SW 1271 (cell line): ENCODE measurements around the gene BMX.

Experiments
- DNase-seq, 2 experiments: peaks; one replicate each; lab custom pipeline; 2025; lab: John Stamatoyannopoulos, UW

BMX gene

GRCh38 chrX:15570145-15570544 lies 69.5 kb downstream of the BMX start:
- DNase-seq = no peak

DNA sequence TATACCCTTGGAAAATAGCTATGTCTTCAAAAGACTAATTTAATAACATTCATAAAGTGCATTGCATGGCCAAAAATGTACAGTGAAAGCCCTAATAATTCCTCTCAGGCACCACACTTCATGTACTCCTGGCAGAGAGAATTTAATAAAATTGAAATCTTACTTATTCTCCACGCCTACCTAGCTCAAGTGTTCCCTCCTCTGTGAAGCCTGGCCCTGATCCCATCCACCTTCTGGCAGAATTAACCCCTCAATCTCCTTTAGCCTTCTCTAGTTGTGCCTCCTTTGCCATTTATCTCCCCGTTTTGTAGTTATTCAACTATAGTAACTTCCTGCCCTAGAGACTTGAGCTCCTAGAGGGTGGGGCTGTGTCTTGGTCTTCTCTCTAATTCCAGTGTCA lies 73.4 kb downstream of the BMX start:
- DNase-seq = no peak

DNA sequence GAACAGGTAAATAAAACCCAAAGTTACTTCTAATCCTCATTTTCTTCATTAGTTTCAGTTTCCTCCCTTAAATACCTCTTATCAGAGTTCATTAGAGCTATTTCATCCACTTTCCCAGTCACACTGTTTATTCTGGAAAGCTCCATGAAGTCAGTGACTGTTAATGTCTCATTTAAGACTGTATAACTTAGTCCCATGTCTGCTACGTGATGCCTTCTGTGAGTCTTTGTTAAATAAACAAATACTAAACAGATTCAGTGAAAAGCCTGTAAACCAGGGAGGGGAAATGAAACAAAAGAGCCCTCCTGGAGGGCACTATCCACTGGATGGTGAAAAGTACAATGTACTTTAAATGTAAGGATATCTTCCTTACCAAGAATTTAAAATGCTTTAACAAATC lies 75.4 kb downstream of the BMX start:
- DNase-seq = no peak

- DNase-seq = no peak
Measured at GRCh38 chrX:15579778-15580747, 79.5 kb downstream of the BMX start.

GRCh38 chrX:15594371-15594770 lies 93.8 kb downstream of the BMX start:
- no peak for DNase-seq

- no peak for DNase-seq
Measured at GRCh38 chrX:15598026-15598425, 97.4 kb downstream of the BMX start.

DNA sequence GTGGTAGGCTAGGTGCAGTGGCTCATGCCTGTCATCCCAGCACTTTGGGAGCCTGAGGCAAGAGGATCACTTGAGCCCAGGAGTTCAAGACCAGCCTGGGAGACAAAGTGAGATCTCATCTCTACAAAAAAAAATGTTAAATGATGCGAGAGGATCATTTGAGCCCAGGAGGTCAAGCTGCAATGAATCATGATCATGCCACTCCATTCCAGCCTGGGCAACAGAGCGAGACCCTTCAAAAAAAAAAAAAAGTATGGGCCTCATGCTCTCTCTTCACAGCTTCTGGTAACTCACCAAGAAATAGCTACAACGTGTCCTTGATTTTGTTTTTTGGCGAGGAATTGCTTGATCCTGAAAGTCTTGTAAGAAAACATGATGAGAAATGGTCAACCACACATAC lies 98.9 kb downstream of the BMX start:
- no peak for DNase-seq

DNA sequence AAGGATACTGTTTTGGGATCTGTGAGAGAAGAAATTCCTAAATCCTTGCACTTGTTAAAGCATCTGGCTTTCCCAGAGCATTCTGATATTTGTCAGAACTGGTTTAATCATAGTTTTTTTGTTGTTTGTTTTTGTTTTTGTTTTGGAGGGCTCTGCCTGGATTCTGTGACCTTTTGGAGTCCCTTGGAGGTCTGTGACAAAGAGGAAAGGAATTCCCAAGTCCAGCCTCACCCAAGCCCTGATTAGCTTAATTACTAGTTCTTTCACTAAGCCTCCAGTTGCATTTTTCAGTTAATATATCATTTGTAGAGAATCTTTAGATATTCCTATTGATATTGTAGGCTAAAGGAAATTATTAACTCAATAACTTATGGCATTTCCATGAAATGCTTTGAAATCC lies 99.4 kb downstream of the BMX start:
- DNase-seq = no peak

DNA sequence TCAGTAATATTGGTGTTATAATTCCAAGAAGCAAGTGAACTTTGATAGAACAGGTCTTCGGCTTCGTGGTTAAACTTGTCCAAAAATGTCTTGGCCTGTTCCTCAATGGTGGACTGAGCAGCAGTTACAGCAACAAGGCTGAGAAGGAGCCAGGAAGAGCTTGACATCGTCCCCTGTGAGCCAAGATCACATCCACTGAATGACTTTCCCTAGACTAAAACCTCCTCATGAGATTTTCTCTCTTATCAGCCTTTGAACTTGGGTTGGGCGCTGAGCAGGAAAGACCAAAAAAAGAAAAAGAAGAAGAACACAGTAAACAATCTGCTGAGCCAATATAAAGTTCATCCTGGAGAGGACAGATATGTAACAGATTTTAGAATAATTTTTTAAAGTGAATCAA lies 100.1 kb downstream of the BMX start, which contains the start of gene ACE2:
Gene ACE2 (minus strand): TSS at position 216 of the 400 bp plus-strand sequence. CDS start 49 bp downstream, at position 167.
- DNase-seq = no peak

DNA sequence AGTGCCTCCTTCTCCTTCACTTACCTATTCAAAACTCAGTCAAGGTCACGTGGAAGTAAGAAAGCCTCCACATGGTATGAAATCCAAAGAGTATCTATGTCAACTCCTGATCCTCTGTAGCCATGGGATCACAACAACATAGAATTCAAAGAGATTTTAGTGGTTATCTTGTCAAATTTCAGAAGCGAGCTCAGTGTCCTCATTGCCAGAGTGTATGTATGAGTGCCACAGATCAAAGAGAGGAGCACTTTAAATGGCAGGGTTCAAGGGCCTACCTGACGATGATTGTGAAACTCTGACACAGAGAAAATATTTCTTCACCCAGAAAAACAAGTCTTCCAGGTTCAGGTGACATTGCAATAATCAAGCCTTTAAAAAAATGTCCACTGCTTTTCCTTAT lies 101.3 kb downstream of the BMX start:
- no peak for DNase-seq

- DNase-seq = no peak
Measured at GRCh38 chrX:15602761-15603160, 102.2 kb downstream of the BMX start.

GRCh38 chrX:15605226-15605625 lies 104.6 kb downstream of the BMX start:
- DNase-seq = no peak
